DMS53 treated with DMSO at 0.1 percent for 48 hours (cell line): ENCODE results near the gene PXDN.
"Not testable (repeated sequence)": the region's sequence is repeated elsewhere in the genome, so short reads cannot be mapped to it uniquely, and the experiment has no call there.

ENCODE experiments used
- DNase-seq: peaks from one replicate; lab custom pipeline; 2025; ENCODE audit not compliant: unreplicated experiment; lab: John Stamatoyannopoulos, UW

Gene PXDN

GRCh38 chr2:1705557-1706076, 38.7 kb downstream of the PXDN start:
- DNase-seq, result no peak

GRCh38 chr2:1704631-1705556, 39.4 kb downstream of the PXDN start:
- no peak for DNase-seq

- no peak for DNase-seq
Observed at GRCh38 chr2:1702186-1702565, 42.1 kb downstream of the PXDN start.

GRCh38 chr2:1701556-1702185, 42.6 kb downstream of the PXDN start:
- no peak for DNase-seq

- no peak for DNase-seq
Observed at GRCh38 chr2:1701020-1701419, 43.3 kb downstream of the PXDN start.

GRCh38 chr2:1700427-1700826, 43.9 kb downstream of the PXDN start:
- not testable (repeated sequence) for DNase-seq

GRCh38 chr2:1698188-1698945, 45.9 kb downstream of the PXDN start:
- DNase-seq, result no peak

- no peak for DNase-seq
Observed at GRCh38 chr2:1697601-1698000, 46.7 kb downstream of the PXDN start.

- DNase-seq, result no peak
Observed at GRCh38 chr2:1696472-1696871, 47.8 kb downstream of the PXDN start.

GRCh38 chr2:1694371-1695271, 49.7 kb downstream of the PXDN start:
- no peak for DNase-seq

- no peak for DNase-seq
Observed at GRCh38 chr2:1693723-1694122, 50.6 kb downstream of the PXDN start.

GRCh38 chr2:1692342-1692741, 52.0 kb downstream of the PXDN start:
- no peak for DNase-seq

GRCh38 chr2:1691366-1691765, 52.9 kb downstream of the PXDN start:
- no peak for DNase-seq

- DNase-seq, result no peak
Observed at GRCh38 chr2:1690056-1690775, 54.1 kb downstream of the PXDN start.

GRCh38 chr2:1688859-1689258, 55.5 kb downstream of the PXDN start:
- no peak for DNase-seq

- no peak for DNase-seq
Observed at GRCh38 chr2:1688161-1688560, 56.2 kb downstream of the PXDN start.

GRCh38 chr2:1687254-1687653, 57.1 kb downstream of the PXDN start:
- DNase-seq, result no peak

GRCh38 chr2:1686784-1687105, 57.6 kb downstream of the PXDN start:
- DNase-seq, result no peak

- DNase-seq, result no peak
Observed at GRCh38 chr2:1685957-1686783, 58.1 kb downstream of the PXDN start.
